Vagina (tissue), 2 donors: ENCODE data around the gene OR1M1. TPM values are rescaled to one million over a fixed set of nuclear protein-coding genes. Genes with fewer than 3 reads are reported as not detected.

Source experiments
- DNase-seq, 2 donors: peaks; one replicate each; pipeline ENCODE4 v3.0.0-alpha.2; 2017; ENCODE audit errors: extremely low spot score in 2 of 2
- H3K27ac ChIP-seq: fragments of 200-600 bp; sonication (generic); one replicate; pipeline ENCODE4 v1.5.1; 2019
- H3K27me3 ChIP-seq: fragments of 200-600 bp; sonication (generic); one replicate; pipeline ENCODE4 v1.5.1; 2019
- H3K36me3 ChIP-seq, 2 donors: fragments of 200-600 bp; sonication (generic); one replicate each; pipeline ENCODE4 v1.5.1; 2017 to 2019
- H3K4me1 ChIP-seq: fragments of 200-600 bp; sonication (generic); one replicate; pipeline ENCODE4 v1.5.1; 2019
- H3K4me3 ChIP-seq, 2 donors: fragments of 200-600 bp; sonication (generic); 1 replicate in 1 of 2; 2 replicates in 1 of 2; pipeline ENCODE4 v1.5.1; 2016 to 2019
- H3K9me3 ChIP-seq: fragments of 200-600 bp; sonication (generic); one replicate; pipeline ENCODE4 v1.5.1; 2019
- CTCF ChIP-seq, 3 experiments: fragments of 450-650 bp in 2 of 3; fragments of 200-600 bp in 1 of 3; sonication (generic) in 1 of 3; IDR thresholded peaks; one replicate each; pipeline ENCODE4 v1.5.1; 2017 to 2019; ENCODE audit warnings: antibody characterized with exemption in 3 of 3, mild to moderate bottlenecking in 2 of 3, moderate library complexity in 2 of 3
- POLR2A ChIP-seq, 2 donors: fragments of 450-650 bp; IDR thresholded peaks; one replicate each; pipeline ENCODE4 v1.6.1; 2017; ENCODE audit warnings: antibody characterized with exemption in 2 of 2, mild to moderate bottlenecking in 2 of 2, moderate library complexity in 2 of 2
- POLR2AphosphoS5 ChIP-seq, 2 donors: sonication (generic); formaldehyde crosslinking; IDR thresholded peaks; one replicate each; pipeline ENCODE4 v1.9.0; 2017; ENCODE audit warnings: antibody characterized with exemption in 2 of 2, mild to moderate bottlenecking in 2 of 2, low read depth in 1 of 2; ENCODE audit not compliant: insufficient read depth in 1 of 2
- intact Hi-C: fragments of 100-400 bp; cut with DNase I; formaldehyde crosslinking; loops from one replicate; pipeline ENCODE4 v1.15.1; 2023
- total RNA-seq: library from RNA; depleted of rRNA; stranded (reverse); fragments of >200 nt; gene quantifications from one replicate; pipeline ENCODE4 v1.2.3, GENCODE V29; 2016

Gene OR1M1, protein sequence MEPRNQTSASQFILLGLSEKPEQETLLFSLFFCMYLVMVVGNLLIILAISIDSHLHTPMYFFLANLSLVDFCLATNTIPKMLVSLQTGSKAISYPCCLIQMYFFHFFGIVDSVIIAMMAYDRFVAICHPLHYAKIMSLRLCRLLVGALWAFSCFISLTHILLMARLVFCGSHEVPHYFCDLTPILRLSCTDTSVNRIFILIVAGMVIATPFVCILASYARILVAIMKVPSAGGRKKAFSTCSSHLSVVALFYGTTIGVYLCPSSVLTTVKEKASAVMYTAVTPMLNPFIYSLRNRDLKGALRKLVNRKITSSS
- total RNA-seq, result not detected

DNA sequence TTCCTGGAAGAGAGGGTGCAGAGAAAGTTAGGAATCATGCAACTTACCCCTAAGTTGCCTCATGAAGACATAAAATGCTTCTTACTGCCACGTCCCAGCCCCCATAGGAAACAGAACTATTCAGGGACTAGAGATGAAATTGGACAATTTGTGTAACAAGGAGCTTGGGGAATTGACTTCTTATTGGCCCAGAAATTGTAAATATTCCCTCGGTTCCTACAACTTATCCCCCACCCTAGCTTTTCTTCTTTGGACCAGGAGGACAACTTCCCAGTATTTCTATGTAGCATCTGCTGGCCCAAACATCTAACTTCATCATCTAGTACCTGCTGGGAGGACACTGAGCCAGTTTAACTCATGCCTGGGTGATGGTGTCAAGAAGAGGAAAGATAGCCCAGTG lies at the start of gene OR1M1:
Gene OR1M1 (plus strand): TSS at position 301 of the 400 bp plus-strand sequence. CDS start 6,184 bp downstream, outside the sequence.
- TF ChIP-seq POLR2AphosphoS5 (IDR thresholded peaks at IDR 0.05; ENCODE audit: insufficient read depth in 1 of 2, low read depth in 1 of 2) (no peak), POLR2A (IDR thresholded peaks at IDR 0.05) (no peak), CTCF (IDR thresholded peaks at IDR 0.05) (no peak)
- Histone ChIP-seq H3K27ac (no peak within 1 kb of the TSS), H3K9me3 (no peaks in the 10 kb centered on the region), H3K4me3 (no peak within 1 kb of the TSS), H3K27me3 (no peaks in the 10 kb centered on the region), H3K36me3 (no peaks in the 10 kb centered on the region), H3K4me1 (no peaks in the 10 kb centered on the region)
- DNase-seq, result no peak
- intact Hi-C loops, result no loop called here

- intact Hi-C loops, result no loop called here
- Histone ChIP-seq H3K36me3 (no peaks in the 10 kb centered on the region), H3K27ac (no peak overlapping the region), H3K9me3 (no peaks in the 10 kb centered on the region), H3K4me1 (no peaks in the 10 kb centered on the region), H3K27me3 (no peaks in the 10 kb centered on the region), H3K4me3 (no peak overlapping the region)
- DNase-seq, result no peak
- no peak for TF ChIP-seq POLR2A (IDR thresholded peaks at IDR 0.05)
- TF ChIP-seq POLR2AphosphoS5 (IDR thresholded peaks at IDR 0.05; ENCODE audit: insufficient read depth in 1 of 2, low read depth in 1 of 2), result no peak
- no peak for TF ChIP-seq CTCF (IDR thresholded peaks at IDR 0.05)
Observed at GRCh38 chr19:9037400-9038062, 49.3 kb upstream of the OR1M1 start.

- Histone ChIP-seq H3K9me3 (no peaks in the 10 kb centered on the region), H3K4me1 (no peaks in the 10 kb centered on the region), H3K27me3 (no peaks in the 10 kb centered on the region), H3K27ac (no peak overlapping the region), H3K4me3 (no peak overlapping the region), H3K36me3 (no peaks in the 10 kb centered on the region)
- intact Hi-C loops, result no loop called here
- TF ChIP-seq POLR2AphosphoS5 (IDR thresholded peaks at IDR 0.05; ENCODE audit: insufficient read depth in 1 of 2, low read depth in 1 of 2) (no peak), CTCF (IDR thresholded peaks at IDR 0.05) (no peak), POLR2A (IDR thresholded peaks at IDR 0.05) (no peak)
- no peak for DNase-seq
Observed at GRCh38 chr19:9039728-9040127, 47.1 kb upstream of the OR1M1 start.

DNA sequence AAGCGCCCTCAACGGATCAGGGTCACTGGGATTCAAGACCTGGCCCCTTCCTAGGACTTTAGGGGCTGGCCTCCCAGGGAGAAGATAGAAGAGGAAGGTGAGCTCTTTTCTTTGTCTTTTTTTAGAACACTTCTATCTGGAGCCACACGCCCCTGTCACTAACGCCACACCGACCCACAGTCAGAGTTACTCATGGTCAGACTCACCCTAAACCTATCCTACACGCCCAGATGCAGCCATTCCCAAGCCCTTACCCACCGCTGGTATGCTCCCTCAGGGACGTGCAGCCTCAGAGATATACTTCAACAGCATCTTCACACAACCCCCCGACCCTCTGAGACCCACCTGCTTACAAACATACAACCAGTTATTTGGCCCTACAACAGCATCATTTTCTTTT lies 46.7 kb upstream of the OR1M1 start:
- intact Hi-C loops, result no loop called here
- no peak for DNase-seq

More for the DNA sequence above, 46.7 kb upstream of the OR1M1 start:
- Histone ChIP-seq H3K9me3 (no peaks in the 10 kb centered on the region), H3K4me1 (no peaks in the 10 kb centered on the region), H3K27ac (no peak overlapping the region), H3K36me3 (no peaks in the 10 kb centered on the region), H3K4me3 (no peak overlapping the region), H3K27me3 (no peaks in the 10 kb centered on the region)
- TF ChIP-seq POLR2AphosphoS5 (IDR thresholded peaks at IDR 0.05; ENCODE audit: insufficient read depth in 1 of 2, low read depth in 1 of 2) (no peak), POLR2A (IDR thresholded peaks at IDR 0.05) (no peak), CTCF (IDR thresholded peaks at IDR 0.05) (no peak)
